Measurements from ENCODE around the gene EDDM3A.

- no peak for TF ChIP-seq TAF1 (IDR thresholded peaks at IDR 0.05; ENCODE audit: borderline replicate concordance, insufficient read depth, low read length)
- TF ChIP-seq POLR2AphosphoS5 (IDR thresholded peaks at IDR 0.05; ENCODE audit: low read depth, low read length): no peak
- TF ChIP-seq REST (IDR thresholded peaks at IDR 0.05; ENCODE audit: insufficient read depth in 1 of 2, low read depth in 2 of 2, low read length in 2 of 2): no peak
- TF ChIP-seq SIN3A (IDR thresholded peaks at IDR 0.05; ENCODE audit: borderline replicate concordance, insufficient read depth, low read length): no peak
Observed at GRCh38 chr14:20742132-20742531, 3.6 kb upstream of the EDDM3A start.
